GM21529 (cell line): ENCODE data around the gene L2HGDH.
"Not testable (repeated sequence)": the region's sequence is repeated elsewhere in the genome, so short reads cannot be mapped to it uniquely, and the experiment has no call there.

ENCODE experiments used
- ATAC-seq: cut with Tn5 transposase; IDR thresholded peaks from one replicate; pipeline ENCODE4 v1.9.1; 2021; ENCODE audit not compliant: unreplicated experiment

L2HGDH gene

GRCh38 chr14:50340045-50340444 is 28.0 kb upstream of the L2HGDH start:
- ATAC-seq, result no peak

- ATAC-seq, result no peak
These were observed 27.3 kb upstream of the L2HGDH start for GRCh38 chr14:50339178-50339804.

DNA sequence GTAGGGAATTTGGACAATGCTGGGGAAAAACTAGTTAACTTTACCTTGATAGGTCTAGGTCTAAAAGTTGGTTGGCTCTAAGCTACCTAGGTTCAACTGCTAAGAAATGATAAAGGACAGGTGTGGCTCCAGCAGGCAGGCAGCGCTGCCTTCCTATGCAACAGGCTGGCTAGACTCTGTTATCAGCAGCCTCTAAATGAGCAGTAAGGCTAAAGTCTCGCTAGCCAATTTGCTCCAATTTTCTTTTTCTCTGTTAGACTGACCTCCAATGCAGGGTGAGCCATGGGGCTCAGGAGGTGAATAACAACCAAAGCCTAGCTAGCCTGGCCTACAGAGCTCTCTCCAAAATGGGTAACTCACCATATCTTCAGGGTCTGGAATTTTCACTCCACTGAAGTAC is 26.6 kb upstream of the L2HGDH start:
- ATAC-seq, result no peak

DNA sequence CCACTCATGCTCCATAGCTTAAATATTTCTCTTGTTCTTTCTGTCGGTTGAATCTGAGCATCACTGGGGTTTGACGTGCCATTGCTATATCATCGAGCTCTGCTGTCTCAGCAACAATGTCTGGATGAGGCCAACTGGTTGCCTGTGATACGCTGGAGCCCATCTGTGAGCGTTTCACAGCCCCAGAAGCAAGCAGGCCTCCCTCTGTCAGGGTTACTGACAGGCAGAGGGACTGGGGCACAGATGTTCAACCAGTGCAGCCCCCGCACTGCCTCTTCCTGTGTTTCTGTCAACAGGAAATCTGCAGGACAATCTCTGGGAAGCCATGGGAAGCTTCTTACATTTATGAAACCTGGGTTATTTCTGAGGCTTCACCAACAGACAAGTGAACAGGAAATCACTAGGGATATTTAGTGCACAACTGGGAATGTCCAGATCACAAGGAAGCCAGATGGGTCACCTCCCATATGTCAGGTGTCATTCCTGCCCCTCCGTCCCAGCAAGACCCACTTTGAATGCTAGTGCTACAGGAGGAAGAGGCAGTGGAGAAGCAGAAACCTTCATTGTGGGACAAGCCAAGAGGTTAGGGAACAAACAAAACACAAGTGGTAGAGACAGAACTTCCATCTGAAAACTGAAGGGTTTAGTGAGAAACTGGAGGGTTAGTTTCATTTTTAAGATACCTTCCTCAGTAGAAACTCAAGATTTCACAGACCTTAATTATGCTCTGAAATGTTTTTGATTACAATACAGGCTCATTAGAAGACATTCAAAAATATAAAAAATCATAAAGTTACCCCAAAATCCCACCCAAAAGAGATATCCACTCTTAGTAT is 24.2 kb upstream of the L2HGDH start:
- no peak for ATAC-seq

DNA sequence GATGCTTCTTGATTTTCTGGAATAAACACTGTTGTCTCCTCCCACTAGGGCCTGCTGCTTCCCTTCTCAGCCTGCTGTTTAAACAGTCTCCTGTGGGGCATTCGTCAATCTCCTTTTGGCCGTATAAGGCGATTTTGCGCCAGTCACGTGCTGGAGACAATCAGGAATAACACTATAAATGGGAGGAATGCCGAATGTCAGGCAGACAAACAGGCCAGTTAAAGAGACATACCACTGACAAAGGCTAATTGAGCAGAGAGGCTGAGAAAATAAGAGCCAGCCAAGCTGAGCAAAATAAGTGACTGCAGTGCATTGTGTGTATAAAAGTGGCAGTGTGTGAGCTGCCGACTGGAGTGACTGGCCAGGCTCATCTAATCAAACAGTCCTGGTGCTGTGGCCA is 23.4 kb upstream of the L2HGDH start:
- no peak for ATAC-seq

GRCh38 chr14:50334211-50334610 is 22.2 kb upstream of the L2HGDH start:
- no peak for ATAC-seq

DNA sequence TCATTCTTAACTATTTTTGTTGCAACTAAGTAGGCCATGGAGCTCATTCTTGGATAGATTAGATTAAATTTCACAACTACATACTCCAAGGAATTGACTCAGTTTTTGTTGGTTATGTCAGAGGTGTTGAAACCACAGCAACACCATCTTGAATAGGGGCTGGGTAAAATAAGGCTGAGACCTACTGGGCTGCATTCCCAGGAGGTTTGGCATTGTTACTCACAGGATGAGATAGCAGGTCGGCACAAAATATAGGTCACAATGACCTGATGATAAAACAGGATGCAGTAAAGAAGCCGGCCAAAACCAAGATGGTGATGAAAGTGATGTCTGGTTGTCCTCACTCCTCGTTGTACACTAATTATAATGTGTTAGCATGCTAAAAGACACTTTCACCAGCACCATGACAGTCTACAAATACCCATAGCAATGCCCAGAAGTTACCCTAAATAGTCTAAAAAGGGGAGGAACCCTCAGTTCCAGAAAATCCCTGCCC is 21.0 kb upstream of the L2HGDH start:
- ATAC-seq, result no peak

DNA sequence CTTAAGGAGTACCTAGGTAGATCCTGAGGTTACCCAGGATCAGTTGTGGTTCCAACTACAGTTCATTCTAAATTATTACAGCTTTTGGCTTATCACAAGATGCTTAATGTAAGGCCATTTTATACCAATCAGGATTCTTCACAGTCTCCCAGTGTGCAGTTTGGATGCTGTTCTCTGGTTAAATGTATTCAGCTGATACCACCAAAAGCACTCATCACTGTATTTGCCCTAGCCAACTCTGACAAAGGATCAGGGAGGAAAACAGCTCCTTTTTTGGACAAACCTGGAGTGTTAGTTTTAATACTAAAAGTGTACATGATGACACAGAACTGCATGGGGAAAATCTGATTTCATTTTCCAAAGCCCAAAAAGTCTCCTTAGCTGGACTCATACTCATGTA is 19.6 kb upstream of the L2HGDH start:
- no peak for ATAC-seq

DNA sequence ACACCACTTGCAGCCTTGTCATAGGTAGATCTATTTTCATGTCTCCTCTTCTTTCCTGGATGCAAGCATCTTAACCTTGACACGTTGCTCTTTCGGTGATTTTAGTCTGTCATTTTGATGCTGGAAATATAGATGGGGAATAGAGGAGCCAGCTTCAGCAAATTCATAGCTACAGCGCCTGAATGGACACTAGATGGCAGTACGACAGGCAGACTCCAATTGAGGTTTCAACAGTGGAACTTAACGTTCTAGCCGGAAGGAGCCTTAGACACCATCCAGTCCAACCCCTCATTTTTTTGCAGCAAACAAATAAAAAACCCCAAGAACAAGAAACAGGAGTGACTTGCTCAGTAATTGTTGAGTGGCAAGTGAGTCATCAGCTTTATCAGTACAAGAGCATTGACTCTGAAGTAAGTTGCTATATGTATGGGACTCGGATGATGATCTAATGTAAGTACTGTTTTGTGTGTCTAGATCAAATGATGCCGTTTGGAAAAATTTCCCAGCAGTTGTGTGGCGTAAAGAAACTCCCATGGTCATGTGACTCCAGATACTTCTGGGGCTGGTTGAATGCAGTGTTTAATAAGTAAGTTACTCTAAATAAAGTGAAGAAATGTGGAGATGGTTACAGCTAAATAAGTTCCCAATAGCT is 9.1 kb upstream of the L2HGDH start:
- peak; percentile 92 for ATAC-seq

GRCh38 chr14:50320283-50320682 is 8.3 kb upstream of the L2HGDH start:
- ATAC-seq, result peak; percentile 53

- no peak for ATAC-seq
These were observed 7.7 kb upstream of the L2HGDH start for GRCh38 chr14:50319721-50320120.

- no peak for ATAC-seq
These were observed 7.3 kb upstream of the L2HGDH start for GRCh38 chr14:50319293-50319692.

GRCh38 chr14:50318031-50318626 is 6.1 kb upstream of the L2HGDH start:
- ATAC-seq, result no peak

- not testable (repeated sequence) for ATAC-seq
These were observed 2.1 kb upstream of the L2HGDH start for GRCh38 chr14:50314098-50314497.

DNA sequence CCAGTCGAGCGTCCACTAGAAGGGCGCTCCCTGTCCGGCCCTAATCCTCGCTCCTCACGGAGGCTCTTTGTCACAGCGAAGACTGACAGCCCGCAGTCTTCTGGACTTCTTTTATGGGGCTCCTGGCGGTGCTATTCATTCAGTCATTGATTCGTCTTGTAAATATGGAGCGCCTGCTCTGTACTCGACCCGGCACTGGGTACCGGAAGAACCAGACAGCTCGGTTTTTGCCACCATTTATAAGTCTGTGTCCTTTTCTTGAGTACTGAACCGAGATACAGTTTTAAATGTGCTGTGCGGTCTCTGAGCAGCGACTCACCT is 665 bp upstream of the L2HGDH start:
- ATAC-seq, result peak; percentile 19

- no peak for ATAC-seq
These were observed 575 bp downstream of the L2HGDH start for GRCh38 chr14:50311337-50311971.

DNA sequence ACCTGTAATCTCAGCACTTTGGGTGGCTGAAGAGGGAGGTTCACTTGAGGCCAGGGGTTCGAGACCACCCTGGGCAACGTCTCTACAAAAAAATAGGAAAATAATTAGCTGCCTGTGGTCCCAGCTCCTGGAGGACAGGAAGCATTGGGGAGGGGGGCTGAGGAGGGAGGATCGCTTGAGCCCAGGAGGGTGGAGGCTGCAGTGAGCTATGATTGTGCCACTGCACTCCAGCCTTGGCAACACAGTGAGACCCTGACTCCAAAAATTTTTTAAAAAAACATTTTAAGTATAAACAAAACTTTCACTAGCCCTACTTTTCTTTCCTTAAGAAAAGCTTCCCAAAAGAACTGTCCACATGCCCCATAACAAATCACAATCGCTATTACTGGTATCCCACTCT is 1.6 kb downstream of the L2HGDH start:
- no peak for ATAC-seq

DNA sequence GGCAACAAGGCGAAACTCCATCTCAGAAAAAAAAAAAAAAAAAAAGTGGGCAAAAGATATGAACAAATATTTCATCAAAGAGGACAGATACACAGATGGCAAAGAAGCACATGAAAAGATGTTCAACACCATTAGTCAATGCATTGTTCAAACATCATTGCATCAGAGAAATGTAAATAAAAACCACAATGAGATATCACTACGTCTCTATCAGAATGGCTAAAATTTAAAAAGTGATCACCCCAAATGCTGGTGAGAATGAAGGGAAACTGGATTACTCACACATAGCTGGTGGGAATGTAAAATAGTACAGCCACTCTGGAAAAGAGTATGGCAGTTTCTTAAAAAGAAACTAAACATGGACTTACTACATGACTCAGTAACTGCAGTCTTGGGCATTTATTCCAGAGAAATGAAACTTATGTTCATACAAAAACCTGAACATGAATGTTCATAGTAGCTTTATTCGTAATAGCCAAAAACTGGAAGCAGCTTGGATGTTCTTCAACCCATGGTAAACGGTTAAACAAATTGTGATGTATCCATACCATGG is 3.6 kb downstream of the L2HGDH start:
- ATAC-seq, result no peak

DNA sequence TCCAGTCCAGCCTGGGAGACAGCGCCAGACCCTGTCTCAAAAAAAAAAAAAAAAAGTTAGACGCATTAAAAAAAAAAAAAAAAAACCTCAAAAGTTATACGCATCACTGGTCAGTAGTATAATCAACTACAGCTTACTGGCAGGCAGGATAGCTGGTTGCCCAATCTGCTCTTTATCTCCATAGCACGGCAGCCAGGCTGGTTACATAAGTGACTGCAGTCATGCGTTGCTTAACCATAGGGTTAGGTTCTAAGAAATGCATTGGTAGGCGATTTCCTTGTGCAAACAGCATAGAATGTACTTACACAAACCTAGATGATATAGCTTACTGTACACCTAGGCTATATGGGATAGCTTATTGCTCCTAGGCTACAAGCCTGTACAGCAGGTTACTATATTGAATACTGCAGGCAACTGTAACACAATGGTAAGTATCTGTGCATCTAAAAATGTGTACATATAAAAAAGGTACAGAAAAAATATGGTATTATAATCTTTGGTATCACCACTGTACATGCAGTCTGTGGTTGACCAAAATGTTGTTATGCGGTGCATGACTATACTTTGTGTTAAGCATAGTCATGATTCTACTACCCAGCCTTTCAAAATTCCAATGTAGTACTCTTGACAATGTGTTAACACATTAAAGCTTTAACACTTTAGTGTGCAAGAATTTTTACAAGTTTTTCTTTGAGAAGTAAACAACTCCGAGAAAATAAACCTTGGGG is 8.1 kb downstream of the L2HGDH start:
- no peak for ATAC-seq

DNA sequence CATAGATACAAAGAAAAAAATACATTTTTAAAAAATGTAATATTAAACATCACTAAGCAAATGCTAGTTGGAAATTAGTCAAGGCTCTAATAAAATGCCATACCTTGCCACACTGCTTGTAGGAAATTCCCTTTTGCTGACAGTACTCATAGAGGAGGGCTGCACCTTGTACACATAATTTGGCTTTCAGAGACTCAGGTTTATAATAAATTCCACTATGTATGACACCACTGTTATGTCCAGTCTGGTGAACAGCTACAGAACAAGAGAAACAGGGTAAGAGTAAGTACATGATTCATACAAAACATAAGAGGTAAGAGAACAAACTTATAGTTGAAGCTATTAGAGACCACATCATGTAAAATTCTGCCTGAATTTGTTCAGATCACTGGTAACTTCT is 10.1 kb downstream of the L2HGDH start:
- ATAC-seq, result no peak
